Stimulated activated CD8-positive, alpha-beta memory T cell treated with anti-CD3 and anti-CD28 coated beads, Interleukin-4, amount 100 ng/mL, for 24 hours (primary cell): ENCODE measurements around the gene AGAP2.

ENCODE experiments used
- DNase-seq: peaks from one replicate; pipeline ENCODE4 v3.0.0-alpha.2; 2020; ENCODE audit warnings: low read depth

The AGAP2 gene

DNA sequence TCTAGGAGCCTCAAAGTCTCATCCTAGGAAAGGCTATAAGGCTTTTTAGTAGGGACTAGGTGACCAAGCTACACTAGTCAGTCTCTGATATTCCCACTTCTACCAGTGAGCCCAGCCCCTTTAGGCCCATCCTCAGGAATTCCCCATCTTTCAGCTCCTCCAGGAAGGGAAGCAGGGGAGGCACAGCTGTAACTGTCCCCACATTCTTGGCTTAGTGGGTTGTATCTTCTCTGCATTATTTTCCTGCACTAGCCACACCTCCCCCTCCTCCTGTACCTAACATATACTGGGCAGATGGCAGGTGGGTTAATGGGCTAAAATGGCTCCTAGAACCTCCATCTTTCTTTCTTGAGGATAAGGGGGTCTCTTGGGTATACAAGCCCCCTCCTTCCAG lies 28.8 kb upstream of the AGAP2 start:
- DNase-seq: no peak

DNA sequence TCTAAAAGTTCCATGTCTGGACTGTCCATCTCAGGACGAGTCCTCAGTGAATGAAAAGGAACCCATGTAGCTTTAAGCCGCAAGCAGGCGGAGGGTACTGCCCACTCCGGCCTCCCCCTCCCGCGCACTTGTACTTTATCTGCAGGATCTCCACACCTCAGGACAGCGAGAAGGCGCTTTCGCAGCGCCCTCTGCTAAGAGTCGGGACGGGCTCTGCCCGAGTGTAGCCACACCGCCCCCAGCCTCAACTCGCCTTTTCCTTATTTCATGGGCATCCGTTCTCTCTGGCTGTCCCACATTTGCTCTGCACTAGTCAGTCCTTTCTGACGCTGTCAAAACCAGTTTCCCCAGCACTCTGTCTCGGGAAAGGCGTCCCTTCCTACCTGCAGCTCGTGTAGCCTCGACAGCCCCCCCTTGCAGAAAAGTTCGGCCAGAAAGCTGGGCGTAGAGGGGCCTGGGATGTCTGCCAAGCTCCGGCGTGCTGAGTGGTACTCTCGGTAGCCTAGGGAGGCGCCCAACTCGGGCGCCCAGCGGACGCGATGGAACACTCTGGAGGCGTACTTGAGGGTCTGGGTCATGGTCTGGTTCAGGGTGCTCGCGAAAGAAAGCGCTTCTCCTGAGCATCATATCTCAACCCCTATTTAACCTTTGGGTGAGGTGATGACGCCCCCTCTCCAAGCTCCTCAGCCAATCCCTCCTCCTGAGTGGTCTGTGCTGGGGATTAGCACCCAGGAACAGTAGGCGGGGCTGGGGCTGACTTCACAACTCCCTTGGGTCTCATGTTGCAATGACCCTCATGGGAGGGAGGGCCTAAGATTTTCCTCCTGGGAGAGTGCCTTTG lies 28.1 kb upstream of the AGAP2 start, which contains the start of gene CYP27B1:
Gene CYP27B1, minus strand, starts transcription at position 615 of the 841 bp plus-strand sequence. Its CDS starts 37 bp downstream, at position 578.
- no peak for DNase-seq

DNA sequence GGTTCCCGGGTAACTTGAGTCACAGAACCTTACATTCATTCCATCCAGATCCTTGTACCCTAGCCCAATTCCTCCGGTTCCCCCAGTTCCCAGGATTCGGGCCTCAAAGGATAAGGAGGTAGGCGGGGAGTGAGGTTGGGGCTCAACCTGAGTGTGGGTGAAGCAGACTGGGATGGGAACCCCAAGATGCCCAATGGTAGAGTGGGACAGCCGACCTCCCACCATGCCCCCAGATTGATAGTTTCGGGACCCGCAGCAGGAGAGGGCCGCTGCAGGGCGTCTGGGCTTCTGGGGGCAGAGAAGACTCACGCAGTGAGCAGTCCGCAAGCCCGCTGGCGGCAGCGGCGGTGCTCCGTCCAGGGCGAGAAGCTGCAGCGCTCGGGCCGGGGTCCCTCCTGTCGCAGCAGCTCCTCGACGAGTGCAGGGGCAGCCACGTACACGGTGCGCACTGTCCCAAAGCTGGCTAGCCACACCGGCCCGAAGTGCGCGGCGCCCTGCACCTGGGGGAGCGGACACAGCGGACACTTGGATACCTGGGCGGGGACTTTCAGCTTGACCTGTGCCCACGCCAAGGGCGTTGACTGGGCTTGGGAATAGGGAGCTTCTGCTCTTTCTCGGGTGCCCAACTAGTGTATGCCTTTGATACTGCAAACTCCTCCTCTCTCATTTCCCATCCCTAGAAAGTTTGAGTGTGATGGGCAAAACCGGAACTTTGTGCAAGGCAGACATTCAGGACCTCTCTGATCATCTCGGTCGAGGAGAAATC lies 27.3 kb upstream of the AGAP2 start:
- DNase-seq: no peak

DNA sequence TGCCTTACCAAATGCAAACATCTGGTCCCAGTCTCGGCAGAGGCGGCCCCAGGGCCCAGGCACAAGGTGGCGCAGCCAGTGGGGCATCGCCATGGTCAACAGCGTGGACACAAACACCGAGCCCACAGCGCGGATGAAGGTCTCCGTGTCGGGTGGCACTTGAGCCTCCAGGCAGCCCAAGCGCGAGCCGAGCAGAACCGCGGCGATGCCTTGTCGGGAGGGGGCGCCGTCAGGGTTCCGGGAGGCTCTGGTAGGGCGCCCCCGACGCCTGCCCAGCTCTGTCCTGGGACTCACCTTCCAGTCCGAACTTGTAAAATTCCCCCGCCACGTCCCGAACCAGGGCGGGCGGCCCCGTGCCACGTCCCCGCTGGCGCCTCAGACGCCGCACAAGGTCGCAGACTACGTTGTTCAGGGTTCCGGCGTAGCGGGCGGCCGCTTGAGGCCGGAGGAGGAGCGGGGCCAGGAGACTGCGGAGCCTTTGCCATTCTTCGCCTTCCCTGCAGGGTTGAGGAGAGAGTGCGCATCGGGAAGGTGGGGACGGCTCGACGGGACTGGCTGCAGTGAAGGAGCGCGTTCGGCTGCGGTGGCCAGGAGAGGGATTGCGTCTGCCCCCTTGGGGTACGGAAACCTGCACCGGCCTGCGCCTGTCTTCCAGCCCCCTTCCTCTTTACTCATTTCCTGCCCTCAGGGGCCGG lies 26.6 kb upstream of the AGAP2 start:
- no peak for DNase-seq

DNA sequence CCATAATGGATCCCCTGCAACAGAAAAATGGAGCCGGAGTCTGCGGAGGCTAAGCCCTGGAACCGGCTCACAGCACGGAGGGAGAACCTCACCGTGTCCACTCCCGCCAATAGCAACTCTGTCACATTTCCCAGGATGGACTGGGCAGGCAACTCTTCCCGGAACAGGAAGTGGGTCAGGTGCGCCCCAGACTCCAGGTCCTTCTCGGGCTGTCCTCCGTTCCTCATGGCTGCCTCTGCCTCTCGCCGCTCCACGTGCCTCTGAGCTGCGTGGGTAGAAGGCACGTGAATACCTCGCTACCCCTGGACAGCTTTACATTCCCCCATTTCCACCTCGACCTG lies 26.1 kb upstream of the AGAP2 start:
- DNase-seq: no peak

DNA sequence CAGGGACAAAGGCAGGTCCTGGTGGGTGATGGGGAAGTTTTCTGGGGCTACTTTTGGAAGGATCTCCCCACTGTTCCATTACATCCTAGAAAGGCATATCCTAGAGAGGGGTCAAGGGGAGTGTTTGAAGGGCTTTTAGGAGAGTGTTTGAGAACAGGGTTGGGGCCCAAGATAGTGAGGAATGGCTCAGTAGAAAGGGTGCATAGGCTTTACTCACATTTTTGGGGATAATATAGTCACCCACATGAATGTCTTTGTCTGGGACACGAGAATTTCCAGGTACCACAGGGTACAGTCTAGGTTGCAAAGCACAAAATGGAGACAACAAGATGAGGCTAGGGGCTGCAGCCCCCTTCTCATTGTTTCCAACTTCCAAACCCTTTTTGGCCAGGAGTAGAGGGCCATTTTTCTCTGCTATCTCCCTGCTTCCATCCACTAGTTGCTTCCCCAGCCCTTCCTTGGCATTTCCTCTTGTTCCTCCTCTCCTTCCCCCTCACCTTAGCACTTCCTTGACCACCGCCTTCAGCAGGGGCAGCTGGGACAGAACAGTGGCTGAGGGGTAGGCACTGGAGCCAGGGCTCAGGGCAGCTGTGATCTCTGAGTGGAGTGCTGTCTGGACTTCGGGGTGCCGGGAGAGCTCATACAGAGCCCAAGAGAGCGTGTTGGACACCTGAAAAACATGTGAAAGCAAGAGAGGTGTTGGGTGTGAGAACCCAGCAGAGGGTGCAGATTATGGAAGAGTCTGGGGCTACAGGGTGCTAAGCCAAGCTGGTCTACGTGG lies 25.5 kb upstream of the AGAP2 start:
- DNase-seq: no peak

DNA sequence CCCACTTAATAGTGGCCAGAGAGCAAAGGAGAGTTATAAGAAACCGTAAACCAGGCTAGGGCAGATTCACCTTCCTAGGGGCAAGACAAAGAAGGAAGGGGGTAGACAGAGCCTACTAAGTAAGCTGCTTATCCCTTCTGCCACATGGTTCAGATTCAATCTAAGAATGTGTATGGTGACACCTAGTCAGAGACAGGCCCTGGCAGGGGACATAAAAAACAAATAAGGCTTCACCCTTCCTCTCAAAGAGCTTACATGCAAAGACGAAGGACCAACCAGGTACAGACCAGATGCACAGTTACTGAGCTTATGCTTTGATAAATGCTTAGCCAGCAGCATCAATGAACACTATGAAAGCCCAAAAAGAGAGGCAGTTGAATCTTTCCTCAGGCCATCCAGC lies 23.9 kb upstream of the AGAP2 start:
- DNase-seq: no peak

DNA sequence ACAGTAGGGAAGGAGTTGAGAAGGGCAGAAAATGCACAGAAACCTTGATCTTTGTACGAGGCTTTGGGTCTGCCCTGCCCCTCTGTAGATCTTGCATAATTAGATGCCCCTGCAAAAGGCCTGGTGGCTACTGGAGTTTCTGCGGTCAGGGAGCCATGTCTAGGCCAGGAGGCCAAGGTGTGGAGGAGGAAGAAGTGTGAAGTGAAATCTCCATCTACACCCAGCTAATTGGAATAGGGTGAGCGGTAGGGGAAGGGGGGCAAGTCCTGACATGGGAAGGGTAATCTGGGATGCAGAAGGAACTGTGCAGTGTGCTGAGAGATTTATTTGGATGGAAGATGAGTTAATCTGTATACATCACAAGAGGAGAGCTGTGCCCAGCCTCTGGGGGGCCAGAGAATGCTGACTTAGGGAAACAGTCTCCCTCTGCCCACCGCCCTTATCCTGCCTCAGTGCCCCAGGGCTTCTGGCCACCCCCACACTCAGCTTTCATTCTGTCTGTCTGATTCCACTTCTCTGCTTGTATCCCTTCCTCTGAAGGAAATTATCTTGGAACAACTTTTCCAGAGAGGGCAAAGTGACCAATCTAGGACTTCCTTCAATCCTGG lies 23.0 kb upstream of the AGAP2 start:
- no peak for DNase-seq

DNA sequence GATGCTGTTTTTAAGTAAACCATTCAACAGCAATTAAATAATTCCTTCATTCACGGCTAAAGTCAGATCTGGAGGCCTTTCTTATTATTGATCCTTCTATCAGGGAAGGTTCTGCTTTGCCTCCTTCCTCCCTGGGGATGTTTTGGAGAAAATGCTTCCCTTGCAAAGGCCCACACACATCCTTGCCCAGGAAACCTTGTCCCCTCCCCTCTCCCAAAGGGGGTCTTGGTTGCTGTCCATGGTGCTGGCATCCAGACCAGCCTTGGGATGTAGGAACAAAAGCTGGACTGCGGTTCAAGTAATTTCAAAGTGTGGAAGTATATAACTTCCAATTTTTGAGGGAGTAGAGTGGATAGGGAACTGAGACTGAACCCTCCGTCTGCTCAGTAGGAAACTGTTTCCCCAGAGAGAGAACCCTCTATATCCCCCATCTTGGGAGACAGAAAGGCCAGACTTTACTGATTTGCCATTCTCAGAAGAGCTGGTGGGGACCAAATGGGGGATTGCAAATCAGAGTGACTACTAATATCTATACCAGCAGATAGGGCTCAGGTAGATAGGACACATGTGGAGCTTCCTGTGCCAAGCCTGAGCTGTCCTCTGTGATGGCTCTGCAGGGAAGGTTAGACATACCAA lies 21.9 kb upstream of the AGAP2 start:
- DNase-seq: no peak

DNA sequence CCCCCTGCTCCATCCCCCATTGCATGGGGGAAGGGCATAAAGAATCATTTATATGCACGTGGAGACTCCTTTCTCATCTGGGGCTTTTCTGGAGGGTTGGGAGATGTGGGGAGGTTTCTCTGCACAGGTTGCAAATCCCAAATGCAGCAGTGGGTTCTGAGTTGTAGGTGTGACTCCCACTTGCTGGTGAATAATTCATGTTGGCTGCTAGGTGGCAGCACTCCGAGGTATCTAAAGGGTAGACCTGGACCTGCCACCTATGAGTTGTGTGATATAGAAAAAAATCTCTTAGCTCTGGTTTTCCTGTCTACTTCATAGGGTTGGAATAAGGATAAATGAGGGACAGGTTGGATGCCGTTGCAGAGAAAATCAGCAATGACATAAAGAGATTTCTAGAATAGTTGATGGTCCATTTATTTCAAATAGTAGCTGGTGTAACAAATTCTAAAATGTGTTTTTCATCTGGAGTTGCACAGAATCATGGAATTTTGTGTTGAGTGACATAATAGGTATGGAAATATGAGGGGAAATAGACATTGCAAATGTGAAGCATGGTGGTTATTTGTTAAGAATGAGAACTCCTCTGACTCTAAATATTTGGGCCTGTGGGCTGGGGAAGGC lies 20.9 kb upstream of the AGAP2 start:
- no peak for DNase-seq

DNA sequence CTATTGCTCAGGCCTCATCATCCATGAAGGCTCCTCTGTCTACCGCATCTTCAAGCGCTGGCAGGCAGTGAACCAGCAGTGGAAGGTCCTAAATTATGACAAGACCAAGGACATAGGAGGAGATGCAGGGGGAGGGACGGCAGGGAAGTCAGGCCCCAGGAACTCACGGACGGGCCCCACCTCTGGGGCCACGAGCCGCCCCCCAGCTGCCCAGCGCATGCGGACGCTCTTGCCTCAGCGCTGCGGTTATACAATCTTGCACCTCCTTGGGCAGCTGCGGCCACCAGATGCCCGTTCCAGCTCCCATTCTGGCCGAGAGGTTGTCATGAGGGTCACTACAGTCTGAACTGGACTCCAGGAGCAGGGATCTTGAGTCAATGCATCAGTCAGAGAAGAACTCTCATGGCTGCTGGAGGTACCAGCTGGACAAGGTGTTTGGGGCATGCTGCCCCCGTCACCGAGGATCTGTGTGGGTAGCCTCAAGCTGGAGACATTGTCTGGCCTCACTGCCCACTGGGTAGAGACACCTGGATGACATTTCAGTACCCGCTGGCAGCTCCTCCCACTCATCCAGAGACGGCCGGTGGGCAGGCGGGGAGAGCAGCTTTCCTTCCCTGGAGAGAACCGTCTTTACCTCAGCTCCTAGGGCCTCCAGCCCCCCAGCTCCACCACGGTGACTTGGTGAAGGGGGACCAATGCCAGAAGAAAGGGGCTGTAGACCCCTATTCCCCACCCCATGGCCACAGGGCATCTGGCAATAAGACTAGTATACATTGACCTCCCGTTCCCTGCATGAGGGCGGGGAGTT lies 20.2 kb upstream of the AGAP2 start:
- DNase-seq: no peak

DNA sequence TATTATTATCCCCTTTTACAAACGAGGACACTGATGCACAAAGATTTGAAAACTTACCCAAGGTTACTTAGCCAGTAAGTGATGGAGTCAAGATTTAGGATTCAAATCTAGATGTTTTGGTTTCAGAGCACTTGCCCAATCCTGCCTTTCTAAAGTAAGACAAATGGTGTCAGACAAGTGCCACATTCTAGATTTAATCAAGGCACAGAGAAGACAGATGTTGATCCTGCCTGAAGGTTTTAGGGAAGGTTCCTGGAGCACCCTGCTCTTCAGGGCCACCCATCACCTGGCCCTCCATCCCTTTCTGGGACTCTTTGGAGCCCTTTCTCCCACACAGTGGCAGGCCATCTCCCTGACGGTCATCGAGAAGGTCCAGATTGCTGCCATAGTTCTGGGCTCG lies 19.2 kb upstream of the AGAP2 start:
- no peak for DNase-seq

DNA sequence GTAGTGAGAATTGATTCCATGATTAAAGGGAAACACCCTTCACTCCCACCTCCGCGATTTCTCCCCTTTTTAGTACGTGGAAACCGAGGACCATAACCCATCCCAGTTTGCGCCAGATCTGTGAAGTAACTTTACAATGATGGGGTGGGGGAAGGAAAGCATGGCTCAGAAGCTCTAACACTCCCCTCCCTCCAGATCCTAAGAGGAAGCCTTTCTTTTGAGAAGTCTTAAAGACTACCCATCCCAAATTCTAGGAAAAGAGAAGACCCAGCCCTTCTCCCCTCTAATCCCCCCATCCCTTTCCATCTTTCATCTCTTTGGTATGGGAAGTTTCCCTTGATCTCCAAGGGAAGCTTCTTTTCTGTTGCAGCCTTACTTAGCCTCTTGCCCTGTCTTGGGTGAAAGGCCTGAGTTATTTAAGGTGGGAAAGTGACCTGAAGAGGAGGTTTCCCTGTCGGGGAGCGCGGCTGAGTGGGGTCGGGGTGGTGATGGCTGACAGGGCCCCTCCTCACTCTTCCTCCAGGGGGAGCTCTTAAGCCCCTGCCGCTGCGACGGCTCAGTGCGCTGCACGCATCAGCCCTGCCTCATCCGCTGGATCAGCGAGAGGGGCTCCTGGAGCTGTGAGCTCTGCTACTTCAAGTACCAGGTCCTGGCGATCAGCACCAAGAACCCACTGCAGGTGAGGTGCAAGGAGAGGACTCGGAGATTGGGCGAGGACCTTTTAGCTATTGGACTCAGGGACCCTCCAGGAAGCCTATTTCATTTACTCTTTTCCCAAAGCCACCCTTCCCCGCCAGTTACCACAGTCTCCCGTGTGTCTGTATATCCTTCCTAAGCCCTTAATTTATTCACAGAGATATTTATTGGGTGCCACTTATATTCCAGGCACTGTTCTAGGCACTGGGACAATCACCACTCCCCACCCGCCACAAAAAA lies 18.1 kb upstream of the AGAP2 start:
- peak; percentile 57 for DNase-seq

DNA sequence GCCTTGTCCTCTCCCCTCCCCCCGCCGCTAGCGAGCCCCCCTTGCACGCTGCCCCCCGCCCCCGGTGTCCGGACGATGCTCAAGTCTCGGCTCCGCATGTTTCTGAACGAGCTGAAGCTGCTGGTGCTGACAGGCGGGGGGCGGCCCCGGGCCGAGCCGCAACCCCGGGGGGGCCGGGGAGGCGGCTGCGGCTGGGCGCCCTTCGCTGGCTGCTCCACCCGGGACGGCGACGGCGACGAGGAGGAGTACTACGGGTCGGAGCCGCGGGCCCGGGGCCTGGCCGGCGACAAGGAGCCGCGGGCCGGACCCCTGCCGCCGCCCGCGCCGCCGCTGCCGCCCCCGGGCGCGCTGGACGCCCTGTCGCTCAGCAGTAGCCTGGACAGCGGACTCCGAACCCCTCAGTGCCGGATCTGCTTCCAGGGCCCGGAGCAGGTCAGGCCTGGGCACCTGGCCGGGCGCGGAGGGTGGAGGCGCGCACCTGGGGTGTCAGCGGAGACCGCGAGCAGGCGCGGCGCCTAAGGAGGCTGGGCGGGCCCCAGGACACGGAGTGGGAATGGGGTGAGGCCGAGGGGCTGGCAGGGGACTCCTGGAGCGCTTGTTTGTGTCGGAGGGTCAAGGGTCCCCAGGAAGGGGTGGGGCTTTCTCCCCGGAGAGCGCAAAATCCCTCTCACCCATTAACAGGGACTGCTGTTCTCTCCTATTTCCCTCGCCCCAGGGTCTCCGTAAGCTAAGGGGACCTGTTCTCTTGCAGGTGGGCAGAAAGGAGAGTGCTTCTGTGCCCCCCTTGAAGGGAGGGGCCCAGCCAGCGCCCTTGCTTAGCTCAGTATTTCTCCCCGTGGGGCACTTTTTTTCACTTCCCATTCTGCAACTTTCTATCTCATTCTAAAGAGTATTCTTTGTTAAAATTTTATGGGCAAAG lies 17.2 kb upstream of the AGAP2 start:
- DNase-seq: no peak

DNA sequence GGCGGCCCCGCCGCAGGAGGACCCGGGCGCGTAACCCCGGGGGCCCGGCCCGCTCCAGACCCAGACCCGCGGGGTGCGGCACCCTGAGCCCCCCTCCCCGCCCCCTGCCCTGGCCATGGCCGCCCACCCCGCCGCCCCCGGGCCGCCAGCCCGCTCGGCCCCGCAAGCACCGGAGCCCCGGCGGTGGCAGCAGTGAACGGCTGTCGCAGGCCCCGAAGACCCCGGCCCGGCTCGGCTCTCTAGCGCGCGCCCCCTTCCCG lies 16.6 kb upstream of the AGAP2 start:
- no peak for DNase-seq

DNA sequence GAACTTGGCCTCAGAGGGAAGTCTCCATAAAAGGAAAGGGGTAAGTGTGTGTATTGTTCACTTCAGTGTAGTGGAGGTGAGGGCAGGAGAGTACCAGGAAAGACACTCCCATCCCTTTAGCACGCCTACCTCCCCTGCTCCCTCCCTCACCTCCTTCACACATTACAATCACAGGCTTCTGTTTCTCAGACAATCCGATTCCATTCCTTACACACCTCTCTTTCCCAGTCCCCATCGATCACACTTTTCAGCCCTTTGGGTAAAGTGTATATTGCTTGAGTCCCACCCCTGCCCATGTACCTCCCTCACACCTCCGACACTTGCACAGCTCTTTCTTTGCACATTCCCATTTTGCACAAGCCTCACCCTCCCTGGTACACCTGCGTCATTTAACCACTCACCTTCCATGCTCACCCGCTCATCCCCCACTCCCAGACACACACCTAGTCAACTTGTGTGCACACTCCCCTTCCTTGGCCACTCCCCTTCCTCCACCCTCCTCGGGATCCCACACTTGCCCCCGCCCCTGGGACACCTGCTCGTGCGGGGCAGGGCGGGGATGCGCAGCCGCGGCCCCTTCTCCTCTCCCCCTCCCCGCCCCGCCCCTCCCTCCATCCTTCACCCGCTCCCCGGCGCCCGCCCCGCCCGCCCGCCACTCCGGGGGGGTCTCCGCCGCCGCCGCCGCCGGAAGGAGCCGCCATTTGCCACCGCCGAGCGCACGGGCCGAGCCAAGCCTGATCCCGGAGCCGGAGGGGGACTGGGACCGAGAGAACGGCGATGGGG lies 16.1 kb upstream of the AGAP2 start, which contains the start of gene MARCHF9:
Gene MARCHF9, plus strand, starts transcription at position 693 of the 783 bp plus-strand sequence. CDS start 426 bp downstream, outside the sequence.
- DNase-seq: peak; percentile 76
